HCT116 (cell line): ENCODE results near the gene SEC24D. TPM values are rescaled to one million over a fixed set of nuclear protein-coding genes. Genes with fewer than 3 reads are reported as not detected.

Experiments used
- ATAC-seq: fragments of 200-7000 bp; cut with Tn5 transposase; 2 replicates; pipeline ENCODE4 v1.9.1; 2020; ENCODE audit warnings: mild to moderate bottlenecking, moderate library complexity
- BruUV-seq: library from RNA; stranded (reverse); fragments of 400-500 nt; replicated peaks from 2 replicates; lab custom pipeline; 2021; lab: Mats Ljungman, UMichigan
- CTCF ChIA-PET: fragments of 300-600 bp; sonication (Branson Sonifier 250); formaldehyde crosslinking; loops from one replicate; lab custom pipeline; 2021; ENCODE audit warnings: antibody characterized with exemption; lab: Charles Lee
- POLR2A ChIA-PET: fragments of 300-600, 350-600 bp; sonication (Branson Sonifier 250); formaldehyde crosslinking; loops from one replicate; lab custom pipeline; 2021; ENCODE audit warnings: antibody characterized with exemption; lab: Charles Lee
- RAD21 ChIA-PET, 2 experiments: fragments of 300-600 bp; sonication (Branson Sonifier 250); formaldehyde crosslinking; loops; one replicate each; lab custom pipeline; 2023; ENCODE audit warnings: low total read pairs in 2 of 2; ENCODE audit not compliant: uncharacterized antibody in 2 of 2, unreplicated experiment in 2 of 2, low non-redundant PET in 1 of 2; lab: Charles Lee
- DNase-seq: peaks from one replicate; pipeline ENCODE4 v3.0.0-alpha.2; 2010; ENCODE audit warnings: low read depth, low spot score
- H2AFZ ChIP-seq: fragments of 200-600 bp; shearing (Covaris generic), sonication (generic); 2 replicates; pipeline ENCODE4 v1.6.1; 2017; ENCODE audit warnings: low read depth, mixed run types, mixed read lengths, antibody characterized with exemption, low read length; ENCODE audit not compliant: poor library complexity, severe bottlenecking
- H3K27ac ChIP-seq: 2 replicates; pipeline ENCODE4 v1.5.1; 2012; ENCODE audit warnings: low read depth, low read length
- H3K27me3 ChIP-seq: fragments of 200-600 bp; sonication (generic); 2 replicates; pipeline ENCODE4 v1.6.1; 2016; ENCODE audit warnings: mixed run types, low read length, mixed read lengths; ENCODE audit not compliant: insufficient read depth
- H3K36me3 ChIP-seq, 2 experiments: fragments of 200-500 bp in 1 of 2; fragments of 200-600 bp in 1 of 2; sonication (Bioruptor generic) in 1 of 2; sonication (generic) in 1 of 2; 2 replicates each; pipeline versions ENCODE4 v1.5.1 to v1.6.1; 2014 to 2016; ENCODE audit warnings: low read length in 2 of 2, inconsistent platforms in 1 of 2, mixed read lengths in 1 of 2, mixed run types in 1 of 2; ENCODE audit not compliant: insufficient read depth in 2 of 2, control insufficient read depth in 1 of 2
- H3K4me1 ChIP-seq, 2 experiments: fragments of 200-600 bp in 1 of 2; sonication (generic) in 1 of 2; 2 replicates each; pipeline versions ENCODE4 v1.5.1 to v1.6.1; 2012 to 2017; ENCODE audit warnings: low read length in 2 of 2, inconsistent platforms in 1 of 2, mild to moderate bottlenecking in 1 of 2, mixed read lengths in 1 of 2, mixed run types in 1 of 2, moderate library complexity in 1 of 2; ENCODE audit not compliant: insufficient read depth in 2 of 2, control insufficient read depth in 1 of 2
- H3K4me2 ChIP-seq: fragments of 200-600 bp; sonication (generic); 2 replicates; pipeline ENCODE4 v1.6.1; 2017; ENCODE audit warnings: mixed run types, low read length, mixed read lengths
- H3K4me3 ChIP-seq, 2 experiments: fragments of 200-600 bp in 1 of 2; sonication (generic) in 1 of 2; replicated peaks in 1 of 2; 2 replicates each; pipeline ENCODE4 v1.5.1; 2011 to 2016; ENCODE audit warnings: low read length in 2 of 2, control low read depth in 1 of 2, low read depth in 1 of 2, mild to moderate bottlenecking in 1 of 2, mixed read lengths in 1 of 2, mixed run types in 1 of 2
- H3K79me2 ChIP-seq: fragments of 200-600 bp; sonication (generic); 2 replicates; pipeline ENCODE4 v1.6.1; 2017; ENCODE audit warnings: mild to moderate bottlenecking, mixed run types, low read length, moderate library complexity, mixed read lengths; ENCODE audit not compliant: insufficient read depth
- H3K9ac ChIP-seq: fragments of 200-600 bp; sonication (generic); 2 replicates; pipeline ENCODE4 v1.6.1; 2016; ENCODE audit warnings: low read length, mixed read lengths
- H3K9me2 ChIP-seq: fragments of 200-600 bp; sonication (generic), shearing (Covaris generic); 2 replicates; pipeline ENCODE4 v1.6.1; 2017; ENCODE audit warnings: mixed run types, mild to moderate bottlenecking, moderate library complexity; ENCODE audit not compliant: insufficient read depth
- H3K9me3 ChIP-seq, 2 experiments: fragments of 200-500 bp in 1 of 2; fragments of 200-600 bp in 1 of 2; sonication (Bioruptor generic) in 1 of 2; sonication (generic) in 1 of 2; 2 replicates each; pipeline ENCODE4 v1.6.1; 2014 to 2017; ENCODE audit warnings: low read length in 2 of 2, mixed read lengths in 2 of 2, inconsistent platforms in 1 of 2, low read depth in 1 of 2, mild to moderate bottlenecking in 1 of 2, mixed run types in 1 of 2, moderate library complexity in 1 of 2; ENCODE audit not compliant: control insufficient read depth in 1 of 2, insufficient read depth in 1 of 2
- H4K20me1 ChIP-seq: fragments of 200-600 bp; sonication (generic), shearing (Covaris generic); 2 replicates; pipeline ENCODE4 v1.6.1; 2017; ENCODE audit warnings: mixed run types, mild to moderate bottlenecking, moderate library complexity; ENCODE audit not compliant: insufficient read depth
- EGR1 ChIP-seq: IDR thresholded peaks from 2 replicates; pipeline ENCODE4 v1.6.1; 2012; ENCODE audit warnings: low read depth
- ELF1 ChIP-seq: IDR thresholded peaks from 2 replicates; pipeline ENCODE4 v1.6.1; 2012; ENCODE audit warnings: low read depth, borderline replicate concordance
- JUND ChIP-seq: IDR thresholded peaks from 2 replicates; pipeline ENCODE4 v1.6.1; 2012
- POLR2AphosphoS5 ChIP-seq: IDR thresholded peaks from 2 replicates; pipeline ENCODE4 v1.6.1; 2011; ENCODE audit warnings: mild to moderate bottlenecking, low read depth, low read length, moderate library complexity
- REST ChIP-seq: IDR thresholded peaks from 2 replicates; pipeline ENCODE4 v1.6.1; 2012; ENCODE audit warnings: low read depth
- SIN3A ChIP-seq: IDR thresholded peaks from 2 replicates; pipeline ENCODE4 v1.6.1; 2012; ENCODE audit warnings: low read depth
- TCF7L2 ChIP-seq: IDR thresholded peaks from 2 replicates; pipeline ENCODE4 v1.7.0; 2011; ENCODE audit warnings: borderline replicate concordance, inconsistent platforms; ENCODE audit not compliant: insufficient read depth, insufficient read length; ENCODE audit errors: extremely low read depth
- ZBTB33 ChIP-seq: IDR thresholded peaks from 2 replicates; pipeline ENCODE4 v1.6.1; 2011; ENCODE audit warnings: mild to moderate bottlenecking, low read length, moderate library complexity; ENCODE audit not compliant: insufficient replicate concordance; ENCODE audit errors: extremely low read depth
- intact Hi-C: fragments of 100-400 bp; cut with micrococcal nuclease; formaldehyde crosslinking; loops from 2 replicates; pipeline ENCODE4 v1.10.0; 2022
- total RNA-seq: library from RNA; stranded (reverse); gene quantifications from one replicate; pipeline ENCODE4 v1.2.1, GENCODE V29; 2021; ENCODE audit not compliant: unreplicated experiment

Gene SEC24D
- total RNA-seq, 1 experiment from 2014 or later, result 28.5 TPM

- no peak overlapping the region for H3K4me2 ChIP-seq
- H3K4me3 ChIP-seq, result no peak overlapping the region
- no peak overlapping the region for H3K9ac ChIP-seq
- ChIA-PET POLR2A (no interaction called here), CTCF (interaction anchor here (0.6 to 3.1 kb wide), 2 partner anchors 11 to 17 kb away, joined by 3 to 25 read pairs; no protein-coding TSS in a partner anchor), RAD21 (no interaction called here)
- no peaks in the 10 kb centered on the region for H3K79me2 ChIP-seq
- intact Hi-C loops, result no loop called here
- H3K9me3 ChIP-seq, result no peaks in the 10 kb centered on the region
- no peaks in the 10 kb centered on the region for H3K27me3 ChIP-seq
- H3K4me1 ChIP-seq, result peaks cover 0 to 9% of the 10 kb centered on the region in 2 experiments; a peak in 1 of 4 replicates
- H3K36me3 ChIP-seq, result no peaks in the 10 kb centered on the region
- H3K27ac ChIP-seq, result no peak overlapping the region
- no TSS peak for BruUV-seq
- TF ChIP-seq EGR1 (no peak), ZBTB33 (no peak), ELF1 (no peak), SIN3A (no peak), JUND (no peak), TCF7L2 (no peak), POLR2AphosphoS5 (no peak), REST (no peak)
- no peaks in the 10 kb centered on the region for H3K9me2 ChIP-seq
- peak overlapping the region; percentile 90 for H2AFZ ChIP-seq
- ATAC-seq (no peak), DNase-seq (no peak)
- no peaks in the 10 kb centered on the region for H4K20me1 ChIP-seq
These were observed 30.5 kb upstream of the SEC24D start for GRCh38 chr4:118866442-118866841.
